ENCODE data around the gene NPR2. TPM values are rescaled to one million over a fixed set of nuclear protein-coding genes. Genes with fewer than 3 reads are reported as not detected.

Gene NPR2
- total RNA-seq, 1 experiment from 2014 or later: 18.0 TPM

GRCh38 chr9:35832814-35833213 lies 41.4 kb downstream of the NPR2 start:
- Histone ChIP-seq H3K9me3 (ENCODE audit: low read length) (no peaks in the 10 kb centered on the region), H3K36me3 (ENCODE audit: insufficient read depth, low read length) (no peaks in the 10 kb centered on the region), H3K9me2 (replicated peaks; ENCODE audit: insufficient read depth, low read length) (no peaks in the 10 kb centered on the region), H3K9ac (ENCODE audit: low read length) (no peak overlapping the region), H4K20me1 (ENCODE audit: insufficient read depth, low read depth, low read length) (no peaks in the 10 kb centered on the region), H3K4me2 (ENCODE audit: low read depth, low read length, poor library complexity, severe bottlenecking) (no peak overlapping the region), H3K27me3 (ENCODE audit: low read length) (no peaks in the 10 kb centered on the region), H3K27ac (ENCODE audit: low read length) (no peak overlapping the region), H2AFZ (ENCODE audit: low read length) (no peak overlapping the region), H3K79me2 (ENCODE audit: low read length) (no peaks in the 10 kb centered on the region), H3K4me1 (ENCODE audit: low read length) (peaks cover 14% of the 10 kb centered on the region), H3K4me3 (ENCODE audit: low read length) (no peak overlapping the region)
- no peak for DNase-seq

- Histone ChIP-seq H3K4me3 (ENCODE audit: low read length) (no peak overlapping the region), H3K36me3 (ENCODE audit: insufficient read depth, low read length) (no peaks in the 10 kb centered on the region), H3K4me1 (ENCODE audit: low read length) (peaks cover 7% of the 10 kb centered on the region), H3K27ac (ENCODE audit: low read length) (no peak overlapping the region), H4K20me1 (ENCODE audit: insufficient read depth, low read depth, low read length) (no peaks in the 10 kb centered on the region), H3K27me3 (ENCODE audit: low read length) (no peaks in the 10 kb centered on the region), H3K9me3 (ENCODE audit: low read length) (no peaks in the 10 kb centered on the region), H3K4me2 (ENCODE audit: low read depth, low read length, poor library complexity, severe bottlenecking) (no peak overlapping the region), H3K9me2 (replicated peaks; ENCODE audit: insufficient read depth, low read length) (no peaks in the 10 kb centered on the region), H3K79me2 (ENCODE audit: low read length) (no peaks in the 10 kb centered on the region), H2AFZ (ENCODE audit: low read length) (no peak overlapping the region), H3K9ac (ENCODE audit: low read length) (no peak overlapping the region)
- DNase-seq: no peak
Observed at GRCh38 chr9:35834260-35835215, 43.1 kb downstream of the NPR2 start.

- Histone ChIP-seq H3K27me3 (ENCODE audit: low read length) (no peaks in the 10 kb centered on the region), H3K4me1 (ENCODE audit: low read length) (0 out of 2 replicates have a peak, but pooled peaks cover 3% of the 10 kb centered on the region), H3K79me2 (ENCODE audit: low read length) (no peaks in the 10 kb centered on the region), H3K27ac (ENCODE audit: low read length) (no peak overlapping the region), H3K9me2 (replicated peaks; ENCODE audit: insufficient read depth, low read length) (no peaks in the 10 kb centered on the region), H4K20me1 (ENCODE audit: insufficient read depth, low read depth, low read length) (no peaks in the 10 kb centered on the region), H3K9me3 (ENCODE audit: low read length) (no peaks in the 10 kb centered on the region), H3K4me3 (ENCODE audit: low read length) (no peak overlapping the region), H3K9ac (ENCODE audit: low read length) (no peak overlapping the region), H2AFZ (ENCODE audit: low read length) (no peak overlapping the region), H3K36me3 (ENCODE audit: insufficient read depth, low read length) (no peaks in the 10 kb centered on the region), H3K4me2 (ENCODE audit: low read depth, low read length, poor library complexity, severe bottlenecking) (no peak overlapping the region)
- peak; percentile 70 for DNase-seq
Observed at GRCh38 chr9:35835216-35835632, 43.8 kb downstream of the NPR2 start.

- Histone ChIP-seq H3K79me2 (ENCODE audit: low read length) (no peaks in the 10 kb centered on the region), H2AFZ (ENCODE audit: low read length) (no peak overlapping the region), H3K27me3 (ENCODE audit: low read length) (no peaks in the 10 kb centered on the region), H4K20me1 (ENCODE audit: insufficient read depth, low read depth, low read length) (no peaks in the 10 kb centered on the region), H3K9ac (ENCODE audit: low read length) (no peak overlapping the region), H3K4me1 (ENCODE audit: low read length) (0 out of 2 replicates have a peak, but pooled peaks cover 3% of the 10 kb centered on the region), H3K27ac (ENCODE audit: low read length) (no peak overlapping the region), H3K4me3 (ENCODE audit: low read length) (no peak overlapping the region), H3K36me3 (ENCODE audit: insufficient read depth, low read length) (no peaks in the 10 kb centered on the region), H3K9me3 (ENCODE audit: low read length) (no peaks in the 10 kb centered on the region), H3K4me2 (ENCODE audit: low read depth, low read length, poor library complexity, severe bottlenecking) (no peak overlapping the region), H3K9me2 (replicated peaks; ENCODE audit: insufficient read depth, low read length) (no peaks in the 10 kb centered on the region)
- no peak for DNase-seq
Observed at GRCh38 chr9:35835766-35836165, 44.4 kb downstream of the NPR2 start.

- Histone ChIP-seq H3K4me1 (ENCODE audit: low read length) (0 out of 2 replicates have a peak, but pooled peaks cover 3% of the 10 kb centered on the region), H3K36me3 (ENCODE audit: insufficient read depth, low read length) (no peaks in the 10 kb centered on the region), H3K4me2 (ENCODE audit: low read depth, low read length, poor library complexity, severe bottlenecking) (no peak overlapping the region), H3K9me2 (replicated peaks; ENCODE audit: insufficient read depth, low read length) (no peaks in the 10 kb centered on the region), H3K27ac (ENCODE audit: low read length) (no peak overlapping the region), H2AFZ (ENCODE audit: low read length) (no peak overlapping the region), H4K20me1 (ENCODE audit: insufficient read depth, low read depth, low read length) (no peaks in the 10 kb centered on the region), H3K79me2 (ENCODE audit: low read length) (no peaks in the 10 kb centered on the region), H3K27me3 (ENCODE audit: low read length) (no peaks in the 10 kb centered on the region), H3K9ac (ENCODE audit: low read length) (no peak overlapping the region), H3K4me3 (ENCODE audit: low read length) (no peak overlapping the region), H3K9me3 (ENCODE audit: low read length) (no peaks in the 10 kb centered on the region)
- DNase-seq: no peak
Observed at GRCh38 chr9:35836595-35836994, 45.2 kb downstream of the NPR2 start.

GRCh38 chr9:35839926-35840325 lies 48.5 kb downstream of the NPR2 start:
- no peak for DNase-seq
- H4K20me1 ChIP-seq (ENCODE audit: insufficient read depth, low read depth, low read length): no peaks in the 10 kb centered on the region
- H2AFZ ChIP-seq (ENCODE audit: low read length): no peak overlapping the region
- no peak overlapping the region for H3K27ac ChIP-seq (ENCODE audit: low read length)
- H3K27me3 ChIP-seq (ENCODE audit: low read length): no peaks in the 10 kb centered on the region
- H3K4me3 ChIP-seq (ENCODE audit: low read length): no peak overlapping the region
- no peak overlapping the region for H3K9ac ChIP-seq (ENCODE audit: low read length)
- no peaks in the 10 kb centered on the region for H3K9me2 ChIP-seq (replicated peaks; ENCODE audit: insufficient read depth, low read length)
- H3K79me2 ChIP-seq (ENCODE audit: low read length): no peaks in the 10 kb centered on the region
- H3K36me3 ChIP-seq (ENCODE audit: insufficient read depth, low read length): no peaks in the 10 kb centered on the region
- H3K9me3 ChIP-seq (ENCODE audit: low read length): no peaks in the 10 kb centered on the region
- H3K4me1 ChIP-seq (ENCODE audit: low read length): peaks cover 6% of the 10 kb centered on the region
- H3K4me2 ChIP-seq (ENCODE audit: low read depth, low read length, poor library complexity, severe bottlenecking): no peak overlapping the region

GRCh38 chr9:35840881-35841644 lies 49.7 kb downstream of the NPR2 start:
- Histone ChIP-seq H3K4me3 (ENCODE audit: low read length) (no peak overlapping the region), H3K9ac (ENCODE audit: low read length) (no peak overlapping the region), H3K27me3 (ENCODE audit: low read length) (no peaks in the 10 kb centered on the region), H3K9me2 (replicated peaks; ENCODE audit: insufficient read depth, low read length) (no peaks in the 10 kb centered on the region), H3K36me3 (ENCODE audit: insufficient read depth, low read length) (no peaks in the 10 kb centered on the region), H4K20me1 (ENCODE audit: insufficient read depth, low read depth, low read length) (no peaks in the 10 kb centered on the region), H3K9me3 (ENCODE audit: low read length) (no peaks in the 10 kb centered on the region), H3K4me1 (ENCODE audit: low read length) (peaks cover 15% of the 10 kb centered on the region), H3K27ac (ENCODE audit: low read length) (no peak overlapping the region), H3K4me2 (ENCODE audit: low read depth, low read length, poor library complexity, severe bottlenecking) (no peak overlapping the region), H2AFZ (ENCODE audit: low read length) (no peak overlapping the region), H3K79me2 (ENCODE audit: low read length) (no peaks in the 10 kb centered on the region)
- no peak for DNase-seq

GRCh38 chr9:35841645-35841900 lies 50.2 kb downstream of the NPR2 start:
- Histone ChIP-seq H3K36me3 (ENCODE audit: insufficient read depth, low read length) (no peaks in the 10 kb centered on the region), H3K4me3 (ENCODE audit: low read length) (no peak overlapping the region), H3K9ac (ENCODE audit: low read length) (no peak overlapping the region), H3K4me1 (ENCODE audit: low read length) (peaks cover 15% of the 10 kb centered on the region), H3K79me2 (ENCODE audit: low read length) (no peaks in the 10 kb centered on the region), H3K9me2 (replicated peaks; ENCODE audit: insufficient read depth, low read length) (no peaks in the 10 kb centered on the region), H3K4me2 (ENCODE audit: low read depth, low read length, poor library complexity, severe bottlenecking) (no peak overlapping the region), H3K27ac (ENCODE audit: low read length) (no peak overlapping the region), H3K9me3 (ENCODE audit: low read length) (no peaks in the 10 kb centered on the region), H2AFZ (ENCODE audit: low read length) (no peak overlapping the region), H3K27me3 (ENCODE audit: low read length) (no peaks in the 10 kb centered on the region), H4K20me1 (ENCODE audit: insufficient read depth, low read depth, low read length) (no peaks in the 10 kb centered on the region)
- no peak for DNase-seq
